IMR-90 (cell line): ENCODE results near the gene SH3BP2. TPM values are rescaled to one million over a fixed set of nuclear protein-coding genes. Genes with fewer than 3 reads are reported as not detected.

Source experiments
- SMC3 ChIP-seq: fragments of 150-350 bp; IDR thresholded peaks from 2 replicates; pipeline ENCODE4 v1.6.1; 2016; ENCODE audit warnings: low read depth, mild to moderate bottlenecking, antibody characterized with exemption, low read length, moderate library complexity
- polyA plus RNA-seq, 3 experiments: library from polyadenylated mRNA; depleted of rRNA; stranded (reverse); fragments of >200 nt; gene quantifications; 2 replicates each; pipeline ENCODE4 v1.2.3, GENCODE V29; 2012; ENCODE audit warnings: low replicate concordance in 1 of 3
- total RNA-seq: library from RNA; depleted of rRNA; stranded (reverse); fragments of >200 nt; gene quantifications from 2 replicates; pipeline ENCODE4 v1.2.3, GENCODE V29; 2012
- TF ChIP-seq, protein P1 (sequence below): fragments of 150-350 bp; IDR thresholded peaks from 2 replicates; pipeline ENCODE4 v1.6.1; 2016; ENCODE audit warnings: low read depth, mild to moderate bottlenecking, low read length, moderate library complexity, borderline replicate concordance
- TF ChIP-seq, protein P2 (sequence below): fragments of 150-350 bp; IDR thresholded peaks from 2 replicates; pipeline ENCODE4 v1.6.1; 2017; ENCODE audit warnings: mild to moderate bottlenecking, antibody characterized with exemption, low read length, low read depth

SH3BP2 gene
- total and polyA plus RNA-seq, 2 of the 4 experiments (the other 2 are of a cell fraction), result 9.0 to 37.2 TPM

DNA sequence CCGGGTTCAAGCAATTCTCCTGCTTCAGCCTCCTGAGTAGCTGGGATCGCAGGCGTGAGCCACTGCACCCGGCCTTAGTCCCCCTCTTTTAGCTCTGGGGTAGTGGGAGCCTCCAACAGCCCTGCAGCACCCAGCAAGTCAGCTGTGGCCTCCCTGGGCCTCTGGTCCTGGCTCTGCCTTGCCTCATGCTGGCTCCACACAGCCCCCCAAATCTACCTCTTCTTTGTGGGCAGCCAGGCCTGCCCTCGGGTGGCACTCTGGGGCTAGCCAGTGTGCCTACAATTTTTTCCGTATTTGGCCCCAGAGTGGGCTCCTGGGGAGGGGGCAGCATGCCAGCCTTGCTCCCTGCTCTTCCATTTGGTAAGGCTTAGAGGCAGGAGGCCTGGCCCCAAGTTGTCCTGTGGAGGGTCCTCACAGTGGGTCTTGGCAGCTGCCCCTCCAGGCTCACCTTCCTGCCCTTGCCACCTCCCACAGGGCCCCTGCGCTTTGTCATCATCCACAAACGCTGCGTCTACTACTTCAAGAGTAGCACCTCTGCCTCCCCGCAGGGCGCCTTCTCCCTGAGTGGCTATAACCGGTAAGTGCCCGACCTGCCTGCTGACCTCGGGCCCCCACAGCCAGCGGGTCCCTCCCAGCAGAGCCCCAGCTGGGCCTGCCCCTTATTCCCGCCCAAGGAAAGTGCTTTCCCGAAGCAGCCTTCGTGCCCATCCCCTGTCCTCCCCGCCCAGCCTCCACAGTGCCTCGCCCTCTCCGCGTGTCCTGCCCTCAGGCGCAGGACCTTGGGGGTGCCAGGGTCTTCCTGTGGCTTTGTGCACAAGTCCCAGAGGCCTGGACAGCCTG lies 29.8 kb downstream of the SH3BP2 start (continued):
- TF ChIP-seq, protein P1, sequence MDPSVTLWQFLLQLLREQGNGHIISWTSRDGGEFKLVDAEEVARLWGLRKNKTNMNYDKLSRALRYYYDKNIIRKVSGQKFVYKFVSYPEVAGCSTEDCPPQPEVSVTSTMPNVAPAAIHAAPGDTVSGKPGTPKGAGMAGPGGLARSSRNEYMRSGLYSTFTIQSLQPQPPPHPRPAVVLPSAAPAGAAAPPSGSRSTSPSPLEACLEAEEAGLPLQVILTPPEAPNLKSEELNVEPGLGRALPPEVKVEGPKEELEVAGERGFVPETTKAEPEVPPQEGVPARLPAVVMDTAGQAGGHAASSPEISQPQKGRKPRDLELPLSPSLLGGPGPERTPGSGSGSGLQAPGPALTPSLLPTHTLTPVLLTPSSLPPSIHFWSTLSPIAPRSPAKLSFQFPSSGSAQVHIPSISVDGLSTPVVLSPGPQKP, result no peak
- no peak for TF ChIP-seq SMC3
- TF ChIP-seq, protein P2, sequence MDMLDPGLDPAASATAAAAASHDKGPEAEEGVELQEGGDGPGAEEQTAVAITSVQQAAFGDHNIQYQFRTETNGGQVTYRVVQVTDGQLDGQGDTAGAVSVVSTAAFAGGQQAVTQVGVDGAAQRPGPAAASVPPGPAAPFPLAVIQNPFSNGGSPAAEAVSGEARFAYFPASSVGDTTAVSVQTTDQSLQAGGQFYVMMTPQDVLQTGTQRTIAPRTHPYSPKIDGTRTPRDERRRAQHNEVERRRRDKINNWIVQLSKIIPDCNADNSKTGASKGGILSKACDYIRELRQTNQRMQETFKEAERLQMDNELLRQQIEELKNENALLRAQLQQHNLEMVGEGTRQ, result no peak
